HepG2 (cell line): Measurements from ENCODE around the gene DLG1. TPM values are rescaled to one million over a fixed set of nuclear protein-coding genes. Genes with fewer than 3 reads are reported as not detected.
A peak's percentile ranks its signal among the peaks of the same experiment; 100 is the strongest.

Experiments used
- AHR ChIP-seq: IDR thresholded peaks from 2 replicates; pipeline ENCODE4 v1.6.1; 2018; ENCODE audit warnings: missing genetic modification reagents, missing compliant biosample characterization
- ASH2L ChIP-seq: fragments of 300-600, 200-600 bp; sonication (generic); IDR thresholded peaks from 2 replicates; pipeline ENCODE4 v1.7.0; 2017; ENCODE audit warnings: low read depth, mild to moderate bottlenecking, moderate library complexity, mixed read lengths, low read length; ENCODE audit not compliant: insufficient read length
- DMTF1 ChIP-seq: sonication (generic); formaldehyde crosslinking; IDR thresholded peaks from 2 replicates; pipeline ENCODE4 v1.4.0; 2020; ENCODE audit warnings: mild to moderate bottlenecking, missing genetic modification reagents
- FLYWCH1 ChIP-seq: sonication (generic); formaldehyde crosslinking; IDR thresholded peaks from 2 replicates; pipeline ENCODE4 v1.8.1; 2023; ENCODE audit warnings: mild to moderate bottlenecking, missing genetic modification reagents
- HIC2 ChIP-seq: sonication (generic); formaldehyde crosslinking; IDR thresholded peaks from 2 replicates; pipeline ENCODE4 v1.9.0; 2022; ENCODE audit warnings: low read depth, missing genetic modification reagents
- IRF1 ChIP-seq: sonication (generic); formaldehyde crosslinking; IDR thresholded peaks from 2 replicates; pipeline ENCODE4 v1.4.0; 2020; ENCODE audit warnings: low read depth, mild to moderate bottlenecking, missing genetic modification reagents
- IRX3 ChIP-seq: sonication (generic); formaldehyde crosslinking; IDR thresholded peaks from 2 replicates; pipeline ENCODE4 v1.8.1; 2023; ENCODE audit warnings: mild to moderate bottlenecking, low read depth, missing genetic modification reagents, borderline replicate concordance
- LCORL ChIP-seq, 2 experiments: fragments of 450-650 bp in 1 of 2; sonication (generic) in 1 of 2; formaldehyde crosslinking in 1 of 2; IDR thresholded peaks; 2 replicates each; pipeline versions ENCODE4 v1.5.0 to v1.6.1; 2017 to 2020; ENCODE audit warnings: antibody characterized with exemption in 1 of 2, missing genetic modification reagents in 1 of 2
- MLXIP ChIP-seq: sonication (generic); formaldehyde crosslinking; IDR thresholded peaks from 2 replicates; pipeline ENCODE4 v1.9.0; 2021; ENCODE audit warnings: missing genetic modification reagents, borderline replicate concordance
- MTF1 ChIP-seq: sonication (generic); formaldehyde crosslinking; IDR thresholded peaks from 2 replicates; pipeline ENCODE4 v1.5.0; 2020; ENCODE audit warnings: missing genetic modification reagents
- NCOA5 ChIP-seq: sonication (generic); formaldehyde crosslinking; IDR thresholded peaks from 2 replicates; pipeline ENCODE4 v1.4.0; 2020; ENCODE audit warnings: missing genetic modification reagents
- ONECUT2 ChIP-seq: sonication (generic); formaldehyde crosslinking; IDR thresholded peaks from 2 replicates; pipeline ENCODE4 v1.4.0; 2020; ENCODE audit warnings: missing genetic modification reagents
- RAD51 ChIP-seq: fragments of 450-650 bp; IDR thresholded peaks from 2 replicates; pipeline ENCODE4 v1.6.1; 2016; ENCODE audit warnings: borderline replicate concordance
- SALL1 ChIP-seq: sonication (generic); formaldehyde crosslinking; IDR thresholded peaks from 2 replicates; pipeline ENCODE4 v1.8.0; 2022; ENCODE audit warnings: mild to moderate bottlenecking, missing genetic modification reagents
- TAF1 ChIP-seq: sonication (generic); formaldehyde crosslinking; IDR thresholded peaks from 2 replicates; pipeline ENCODE4 v1.4.0; 2020; ENCODE audit warnings: missing genetic modification reagents
- YEATS4 ChIP-seq: sonication (generic); formaldehyde crosslinking; IDR thresholded peaks from 2 replicates; pipeline ENCODE4 v1.4.0; 2020; ENCODE audit warnings: missing genetic modification reagents, borderline replicate concordance
- ZBTB7B ChIP-seq: sonication (generic); formaldehyde crosslinking; IDR thresholded peaks from 2 replicates; pipeline ENCODE4 v1.4.0; 2020; ENCODE audit warnings: missing genetic modification reagents
- ZNF337 ChIP-seq: sonication (generic); formaldehyde crosslinking; IDR thresholded peaks from 2 replicates; pipeline ENCODE4 v1.5.1; 2020; ENCODE audit warnings: missing genetic modification reagents, low read depth, mild to moderate bottlenecking, borderline replicate concordance
- ZNF772 ChIP-seq: sonication (generic); formaldehyde crosslinking; IDR thresholded peaks from 2 replicates; pipeline ENCODE4 v1.5.0; 2020; ENCODE audit warnings: mild to moderate bottlenecking, missing genetic modification reagents
- ZSCAN31 ChIP-seq: sonication (generic); formaldehyde crosslinking; IDR thresholded peaks from 2 replicates; pipeline ENCODE4 v1.5.0; 2020; ENCODE audit warnings: low read depth, mild to moderate bottlenecking, missing genetic modification reagents
- polyA plus RNA-seq, 8 experiments: library from polyadenylated mRNA; depleted of rRNA in 3 of 8; stranded (reverse) in 7 of 8; unstranded in 1 of 8; fragments of >200 nt; fragmentation: Illumina TruSeq in 4 of 8; extraction: Trizol in 4 of 8; gene quantifications; 2 replicates each; pipeline versions ENCODE4 v1.2.1 to v1.2.3, GENCODE V29; 2011 to 2016; ENCODE audit warnings: low read depth in 4 of 8, missing spikeins in 1 of 8, mixed read lengths in 1 of 8; ENCODE audit not compliant: insufficient read depth in 1 of 8
- total RNA-seq, 5 experiments: library from RNA; depleted of rRNA; stranded (reverse); fragments of >200 nt; fragmentation: Illumina TruSeq; extraction: Trizol; gene quantifications; 2 replicates each; pipeline ENCODE4 v1.2.3, GENCODE V29; 2016; ENCODE audit warnings: low read depth in 1 of 5

Gene DLG1
- total and polyA plus RNA-seq, 2 of the 13 experiments (the other 11 are each of a cell fraction or from before 2014, with no cell fraction given), result 30.5 to 104 TPM

DNA sequence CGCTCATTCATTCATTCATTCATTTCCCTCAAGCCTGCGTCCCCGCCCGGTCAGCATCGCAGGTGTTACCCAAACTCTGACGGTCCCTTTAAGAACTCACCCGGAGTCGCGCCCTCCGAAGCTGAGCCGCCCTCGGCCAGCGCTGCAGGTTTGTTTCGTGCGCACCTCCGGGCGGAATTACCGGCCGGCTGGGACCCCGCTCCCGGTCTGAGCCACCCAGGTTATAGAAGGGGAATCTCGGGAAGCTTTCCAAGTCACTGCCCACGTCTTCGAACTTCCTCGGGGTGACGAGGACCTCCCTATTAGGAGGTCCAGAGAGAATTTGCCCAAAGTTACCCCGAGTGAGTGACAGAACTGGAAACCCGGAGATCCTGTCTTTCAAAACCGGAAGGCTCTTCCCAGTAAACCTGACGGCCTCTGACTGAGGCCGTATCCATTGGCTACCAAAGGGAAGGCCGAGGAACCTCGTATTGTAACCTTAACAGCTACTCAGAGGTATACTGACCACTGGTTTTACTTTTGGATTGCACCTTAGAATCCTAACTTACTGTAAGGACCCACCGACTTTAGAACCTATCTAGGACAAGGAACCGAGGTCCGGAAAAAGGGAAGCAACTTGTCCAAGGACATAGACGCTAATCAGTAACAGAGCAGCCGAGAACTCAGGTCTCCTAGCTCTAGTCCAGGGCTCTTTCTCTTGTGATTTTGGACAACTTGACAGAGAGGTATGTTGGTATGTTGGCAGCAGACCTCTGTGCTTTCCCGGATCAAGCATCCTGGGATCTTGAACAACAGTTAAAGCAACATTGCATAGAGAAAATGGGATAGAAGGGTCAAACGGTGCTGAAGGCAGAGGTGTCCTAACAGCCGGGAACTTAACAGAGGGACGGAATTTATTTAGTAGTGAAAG is 788 bp upstream of the DLG1 start (continued):
- TF ChIP-seq IRF1 (CRISPR knock-in tag) (no peak), RAD51 (no peak), IRX3 (CRISPR knock-in tag) (0 out of 2 replicates have a peak, but pooled peaks have one; percentile 56), NCOA5 (CRISPR knock-in tag) (no peak), FLYWCH1 (CRISPR knock-in tag) (0 out of 2 replicates have a peak, but pooled peaks have one; percentile 59), ZNF337 (0 out of 2 replicates have a peak, but pooled peaks have one; percentile 26), ZBTB7B (CRISPR knock-in tag) (peak; percentile 22; the same call in 1 of the 2 replicates), LCORL (IDR thresholded peaks at IDR 0.05) (no peak), LCORL (CRISPR knock-in tag; IDR thresholded peaks at IDR 0.05) (peak; percentile 29; the same call in 1 of the 2 replicates), ASH2L (peak; percentile 68), HIC2 (CRISPR knock-in tag) (no peak), AHR (CRISPR knock-in tag) (0 out of 2 replicates have a peak, but pooled peaks have one; percentile 11), ZSCAN31 (CRISPR knock-in tag) (peak; percentile 73; the same call in 1 of the 2 replicates), SALL1 (CRISPR knock-in tag) (peak; percentile 20; the same call in 1 of the 2 replicates), MTF1 (CRISPR knock-in tag) (no peak), DMTF1 (CRISPR knock-in tag) (0 out of 2 replicates have a peak, but pooled peaks have one; percentile 7), ZNF772 (CRISPR knock-in tag) (0 out of 2 replicates have a peak, but pooled peaks have one; percentile 37), MLXIP (no peak), YEATS4 (CRISPR knock-in tag) (peak; percentile 23), ONECUT2 (CRISPR knock-in tag) (0 out of 2 replicates have a peak, but pooled peaks have one; percentile 3), TAF1 (CRISPR knock-in tag) (peak; percentile 25; the same call in 1 of the 2 replicates)
